Left kidney (tissue), 2 donors: Measurements from ENCODE around the gene PRSS1. TPM values are rescaled to one million over a fixed set of nuclear protein-coding genes. Genes with fewer than 3 reads are reported as not detected.
"Not testable (repeated sequence)": the region's sequence is repeated elsewhere in the genome, so short reads cannot be mapped to it uniquely, and the experiment has no call there.

Source experiments
- DNase-seq: peaks from one replicate; pipeline ENCODE4 v3.0.0-alpha.2; 2013
- polyA plus RNA-seq: library from polyadenylated mRNA; unstranded; fragments of 120-200 nt; gene quantifications from one replicate; pipeline ENCODE4 v1.2.1, GENCODE V29; 2013; ENCODE audit not compliant: insufficient read length

The PRSS1 gene
- polyA plus RNA-seq, 1 donor: not detected

GRCh38 chr7:142746264-142746663 is 3.0 kb upstream of the PRSS1 start:
- DNase-seq: no peak

- DNase-seq: not testable (repeated sequence)
Measured at GRCh38 chr7:142748410-142748809, 862 bp upstream of the PRSS1 start.

GRCh38 chr7:142750321-142750938 is 1.2 kb downstream of the PRSS1 start:
- no peak for DNase-seq

GRCh38 chr7:142751526-142752175 is 2.4 kb downstream of the PRSS1 start:
- DNase-seq: not testable (repeated sequence)

- no peak for DNase-seq
Measured at GRCh38 chr7:142752376-142753225, 3.3 kb downstream of the PRSS1 start.

GRCh38 chr7:142753366-142753765 is 4.1 kb downstream of the PRSS1 start:
- no peak for DNase-seq

GRCh38 chr7:142753925-142754491 is 4.7 kb downstream of the PRSS1 start:
- DNase-seq: not testable (repeated sequence)

GRCh38 chr7:142754681-142755575 is 5.7 kb downstream of the PRSS1 start:
- DNase-seq: no peak

- DNase-seq: not testable (repeated sequence)
Measured at GRCh38 chr7:142758312-142758711, 9.0 kb downstream of the PRSS1 start.

- DNase-seq: no peak
Measured at GRCh38 chr7:142759433-142759832, 10.2 kb downstream of the PRSS1 start.

- DNase-seq: no peak
Measured at GRCh38 chr7:142760071-142760642, 10.9 kb downstream of the PRSS1 start.

- DNase-seq: not testable (repeated sequence)
Measured at GRCh38 chr7:142761606-142762005, 12.3 kb downstream of the PRSS1 start.

GRCh38 chr7:142762104-142762503 is 12.8 kb downstream of the PRSS1 start:
- DNase-seq: no peak

- DNase-seq: no peak
Measured at GRCh38 chr7:142767451-142767850, 18.2 kb downstream of the PRSS1 start.

- no peak for DNase-seq
Measured at GRCh38 chr7:142767861-142768260, 18.6 kb downstream of the PRSS1 start.

GRCh38 chr7:142768885-142769284 is 19.6 kb downstream of the PRSS1 start:
- not testable (repeated sequence) for DNase-seq

- DNase-seq: no peak
Measured at GRCh38 chr7:142770661-142771352, 21.5 kb downstream of the PRSS1 start, which contains the start of gene PRSS2. Gene PRSS2 (plus strand): TSS chr7:142770970. CDS start chr7:142770983, 13 bp downstream.

GRCh38 chr7:142771353-142771723 is 22.1 kb downstream of the PRSS1 start:
- peak; percentile 24 for DNase-seq

- no peak for DNase-seq
Measured at GRCh38 chr7:142772051-142772450, 22.8 kb downstream of the PRSS1 start.

GRCh38 chr7:142772673-142773072 is 23.4 kb downstream of the PRSS1 start:
- DNase-seq: no peak
